ENCODE results near the gene HFE. TPM values are rescaled to one million over a fixed set of nuclear protein-coding genes. Genes with fewer than 3 reads are reported as not detected.

HFE gene
- total RNA-seq, 6 donors from 2014 or later: 3.8 to 26.2 (median 8.5) TPM

DNA sequence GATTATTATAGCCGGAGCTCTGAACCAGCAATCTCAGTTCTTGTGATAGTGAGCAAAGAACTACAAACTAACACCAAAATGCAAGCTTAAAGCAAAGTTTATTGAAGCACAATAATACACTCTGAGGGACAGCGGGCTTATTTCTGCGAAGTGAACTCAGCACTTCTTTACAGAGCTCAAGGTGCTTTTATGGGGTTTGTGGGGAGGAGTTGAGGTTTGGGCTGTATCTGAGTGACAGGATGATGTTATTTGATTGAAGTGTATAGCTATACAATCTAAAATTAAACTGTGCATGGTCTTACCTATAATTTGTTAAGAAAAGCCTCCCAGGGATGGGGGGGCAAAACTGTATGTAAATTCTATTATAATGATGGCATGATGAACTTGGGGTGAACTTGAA, 1.0 kb upstream of the HFE start:
- no peak for DNase-seq
- no peaks in the 10 kb centered on the region for H3K27me3 ChIP-seq
- no peak overlapping the region for H3K27ac ChIP-seq
- peaks cover 10 to 20% (median 14%) of the 10 kb centered on the region in 4 donors for H3K4me1 ChIP-seq
- ATAC-seq (ENCODE audit: low FRiP score in 2 of 2): no peak
- H3K4me3 ChIP-seq: no peak overlapping the region
- WGBS, 2 donors: 93 to 96% methylated on average over 3 of the region's 3 CpGs
- no peaks in the 10 kb centered on the region for H3K36me3 ChIP-seq
- TF ChIP-seq, protein P1, sequence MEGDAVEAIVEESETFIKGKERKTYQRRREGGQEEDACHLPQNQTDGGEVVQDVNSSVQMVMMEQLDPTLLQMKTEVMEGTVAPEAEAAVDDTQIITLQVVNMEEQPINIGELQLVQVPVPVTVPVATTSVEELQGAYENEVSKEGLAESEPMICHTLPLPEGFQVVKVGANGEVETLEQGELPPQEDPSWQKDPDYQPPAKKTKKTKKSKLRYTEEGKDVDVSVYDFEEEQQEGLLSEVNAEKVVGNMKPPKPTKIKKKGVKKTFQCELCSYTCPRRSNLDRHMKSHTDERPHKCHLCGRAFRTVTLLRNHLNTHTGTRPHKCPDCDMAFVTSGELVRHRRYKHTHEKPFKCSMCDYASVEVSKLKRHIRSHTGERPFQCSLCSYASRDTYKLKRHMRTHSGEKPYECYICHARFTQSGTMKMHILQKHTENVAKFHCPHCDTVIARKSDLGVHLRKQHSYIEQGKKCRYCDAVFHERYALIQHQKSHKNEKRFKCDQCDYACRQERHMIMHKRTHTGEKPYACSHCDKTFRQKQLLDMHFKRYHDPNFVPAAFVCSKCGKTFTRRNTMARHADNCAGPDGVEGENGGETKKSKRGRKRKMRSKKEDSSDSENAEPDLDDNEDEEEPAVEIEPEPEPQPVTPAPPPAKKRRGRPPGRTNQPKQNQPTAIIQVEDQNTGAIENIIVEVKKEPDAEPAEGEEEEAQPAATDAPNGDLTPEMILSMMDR (IDR thresholded peaks at IDR 0.05): no peak
- no peak for TF ChIP-seq EP300 (IDR thresholded peaks at IDR 0.05)
- TF ChIP-seq POLR2A (IDR thresholded peaks at IDR 0.05): no peak
- no peak for TF ChIP-seq POLR2AphosphoS5 (IDR thresholded peaks at IDR 0.05)
- H3K9me3 ChIP-seq: peaks cover 0 to 3% (median 0%) of the 10 kb centered on the region in 4 donors

DNA sequence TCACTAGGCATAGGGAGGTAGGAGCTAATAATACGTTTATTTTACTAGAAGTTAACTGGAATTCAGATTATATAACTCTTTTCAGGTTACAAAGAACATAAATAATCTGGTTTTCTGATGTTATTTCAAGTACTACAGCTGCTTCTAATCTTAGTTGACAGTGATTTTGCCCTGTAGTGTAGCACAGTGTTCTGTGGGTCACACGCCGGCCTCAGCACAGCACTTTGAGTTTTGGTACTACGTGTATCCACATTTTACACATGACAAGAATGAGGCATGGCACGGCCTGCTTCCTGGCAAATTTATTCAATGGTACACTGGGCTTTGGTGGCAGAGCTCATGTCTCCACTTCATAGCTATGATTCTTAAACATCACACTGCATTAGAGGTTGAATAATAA, 1.1 kb downstream of the HFE start:
- Histone ChIP-seq H3K4me3 (peak overlapping the region in 3 of 4 donors; percentile 49 to 79 (median 58)), H3K36me3 (no peaks in the 10 kb centered on the region), H3K27me3 (no peaks in the 10 kb centered on the region), H3K27ac (peak overlapping the region; percentile 83 to 96 (median 86)), H3K9me3 (no peaks in the 10 kb centered on the region), H3K4me1 (peaks cover 10 to 20% (median 14%) of the 10 kb centered on the region in 4 donors)
- WGBS, 2 donors: 49 to 54% methylated on average over 5 of the region's 5 CpGs
- no peak for ATAC-seq (ENCODE audit: low FRiP score in 2 of 2)
- no peak for DNase-seq
- TF ChIP-seq POLR2AphosphoS5 (IDR thresholded peaks at IDR 0.05) (no peak), EP300 (IDR thresholded peaks at IDR 0.05) (no peak), POLR2A (IDR thresholded peaks at IDR 0.05) (no peak)
- TF ChIP-seq, protein P1 (IDR thresholded peaks at IDR 0.05): no peak

DNA sequence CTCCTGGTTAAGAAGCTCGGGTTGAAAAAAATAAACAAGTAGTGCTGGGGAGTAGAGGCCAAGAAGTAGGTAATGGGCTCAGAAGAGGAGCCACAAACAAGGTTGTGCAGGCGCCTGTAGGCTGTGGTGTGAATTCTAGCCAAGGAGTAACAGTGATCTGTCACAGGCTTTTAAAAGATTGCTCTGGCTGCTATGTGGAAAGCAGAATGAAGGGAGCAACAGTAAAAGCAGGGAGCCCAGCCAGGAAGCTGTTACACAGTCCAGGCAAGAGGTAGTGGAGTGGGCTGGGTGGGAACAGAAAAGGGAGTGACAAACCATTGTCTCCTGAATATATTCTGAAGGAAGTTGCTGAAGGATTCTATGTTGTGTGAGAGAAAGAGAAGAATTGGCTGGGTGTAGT, 2.0 kb downstream of the HFE start:
- TF ChIP-seq POLR2AphosphoS5 (IDR thresholded peaks at IDR 0.05) (no peak), EP300 (IDR thresholded peaks at IDR 0.05) (no peak), POLR2A (IDR thresholded peaks at IDR 0.05) (no peak)
- TF ChIP-seq, protein P1 (IDR thresholded peaks at IDR 0.05): no peak
- H3K4me1 ChIP-seq: peaks cover 10 to 20% (median 14%) of the 10 kb centered on the region in 4 donors
- peak overlapping the region in 3 of 4 donors; percentile 83 to 96 (median 90) for H3K27ac ChIP-seq
- no peaks in the 10 kb centered on the region for H3K36me3 ChIP-seq
- DNase-seq (no peak), ATAC-seq (ENCODE audit: low FRiP score in 2 of 2) (no peak)
- no peaks in the 10 kb centered on the region for H3K9me3 ChIP-seq
- WGBS, 2 donors: 73 to 85% methylated on average over 2 of the region's 2 CpGs
- H3K4me3 ChIP-seq: no peak overlapping the region
- H3K27me3 ChIP-seq: no peaks in the 10 kb centered on the region

DNA sequence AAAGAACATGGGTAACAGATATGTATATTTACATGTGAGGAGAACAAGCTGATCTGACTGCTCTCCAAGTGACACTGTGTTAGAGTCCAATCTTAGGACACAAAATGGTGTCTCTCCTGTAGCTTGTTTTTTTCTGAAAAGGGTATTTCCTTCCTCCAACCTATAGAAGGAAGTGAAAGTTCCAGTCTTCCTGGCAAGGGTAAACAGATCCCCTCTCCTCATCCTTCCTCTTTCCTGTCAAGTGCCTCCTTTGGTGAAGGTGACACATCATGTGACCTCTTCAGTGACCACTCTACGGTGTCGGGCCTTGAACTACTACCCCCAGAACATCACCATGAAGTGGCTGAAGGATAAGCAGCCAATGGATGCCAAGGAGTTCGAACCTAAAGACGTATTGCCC, 5.2 kb downstream of the HFE start:
- Histone ChIP-seq H3K27me3 (no peaks in the 10 kb centered on the region), H3K27ac (no peak overlapping the region), H3K36me3 (no peaks in the 10 kb centered on the region), H3K9me3 (no peaks in the 10 kb centered on the region), H3K4me3 (no peak overlapping the region), H3K4me1 (peaks cover 10 to 20% (median 14%) of the 10 kb centered on the region in 4 donors)
- ATAC-seq (ENCODE audit: low FRiP score in 2 of 2) (no peak), DNase-seq (no peak)
- WGBS, 2 donors: 71 to 78% methylated on average over 4 of the region's 4 CpGs
- TF ChIP-seq POLR2A (IDR thresholded peaks at IDR 0.05): no peak
- TF ChIP-seq EP300 (IDR thresholded peaks at IDR 0.05): no peak
- TF ChIP-seq, protein P1 (IDR thresholded peaks at IDR 0.05): no peak
- no peak for TF ChIP-seq POLR2AphosphoS5 (IDR thresholded peaks at IDR 0.05)

DNA sequence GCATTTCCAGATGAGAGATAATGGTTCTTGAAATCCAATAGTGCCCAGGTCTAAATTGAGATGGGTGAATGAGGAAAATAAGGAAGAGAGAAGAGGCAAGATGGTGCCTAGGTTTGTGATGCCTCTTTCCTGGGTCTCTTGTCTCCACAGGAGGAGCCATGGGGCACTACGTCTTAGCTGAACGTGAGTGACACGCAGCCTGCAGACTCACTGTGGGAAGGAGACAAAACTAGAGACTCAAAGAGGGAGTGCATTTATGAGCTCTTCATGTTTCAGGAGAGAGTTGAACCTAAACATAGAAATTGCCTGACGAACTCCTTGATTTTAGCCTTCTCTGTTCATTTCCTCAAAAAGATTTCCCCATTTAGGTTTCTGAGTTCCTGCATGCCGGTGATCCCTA, 6.8 kb downstream of the HFE start:
- ATAC-seq (ENCODE audit: low FRiP score in 2 of 2) (no peak), DNase-seq (no peak)

More for the DNA sequence above, 6.8 kb downstream of the HFE start:
- Histone ChIP-seq H3K4me3 (no peak overlapping the region), H3K27me3 (no peaks in the 10 kb centered on the region), H3K9me3 (no peaks in the 10 kb centered on the region), H3K27ac (no peak overlapping the region), H3K36me3 (no peaks in the 10 kb centered on the region), H3K4me1 (peaks cover under 1 to 7% (median 2%) of the 10 kb centered on the region in 4 donors)
- TF ChIP-seq POLR2AphosphoS5 (IDR thresholded peaks at IDR 0.05) (no peak), EP300 (IDR thresholded peaks at IDR 0.05) (no peak), POLR2A (IDR thresholded peaks at IDR 0.05) (no peak)
- TF ChIP-seq, protein P1 (IDR thresholded peaks at IDR 0.05): no peak
- 72 to 83% methylated on average over 5 of the region's 5 CpGs for WGBS, 2 donors
